Stimulated activated CD4-positive, alpha-beta T cell treated with anti-CD3 and anti-CD28 coated beads, Interleukin-2, amount 100 ng/mL, for 4 hours (primary cell): ENCODE measurements around the gene NYAP2.

Experiments
- DNase-seq: peaks from one replicate; pipeline ENCODE4 v3.0.0-alpha.2; 2020; ENCODE audit warnings: low read depth

The NYAP2 gene

DNA sequence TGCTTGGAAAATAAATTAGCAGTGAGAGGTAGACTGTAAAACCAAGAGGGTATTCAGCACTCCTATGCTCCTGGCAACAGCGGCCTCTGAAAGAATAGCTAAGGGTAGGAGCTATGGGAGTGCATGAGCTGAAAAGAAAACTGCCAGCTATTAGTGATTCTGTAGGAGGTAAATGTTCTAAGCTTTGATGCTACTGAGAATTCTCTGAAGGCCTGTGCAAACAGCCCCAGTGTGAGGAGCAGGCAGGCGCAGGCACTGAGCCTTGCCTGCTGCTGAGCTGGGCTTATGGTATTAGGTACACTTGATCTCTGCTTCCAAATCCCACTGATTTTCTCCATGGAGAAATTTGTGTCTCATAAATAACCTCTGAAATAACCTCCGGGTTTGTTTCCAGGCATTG lies 86.7 kb downstream of the NYAP2 start:
- no peak for DNase-seq

DNA sequence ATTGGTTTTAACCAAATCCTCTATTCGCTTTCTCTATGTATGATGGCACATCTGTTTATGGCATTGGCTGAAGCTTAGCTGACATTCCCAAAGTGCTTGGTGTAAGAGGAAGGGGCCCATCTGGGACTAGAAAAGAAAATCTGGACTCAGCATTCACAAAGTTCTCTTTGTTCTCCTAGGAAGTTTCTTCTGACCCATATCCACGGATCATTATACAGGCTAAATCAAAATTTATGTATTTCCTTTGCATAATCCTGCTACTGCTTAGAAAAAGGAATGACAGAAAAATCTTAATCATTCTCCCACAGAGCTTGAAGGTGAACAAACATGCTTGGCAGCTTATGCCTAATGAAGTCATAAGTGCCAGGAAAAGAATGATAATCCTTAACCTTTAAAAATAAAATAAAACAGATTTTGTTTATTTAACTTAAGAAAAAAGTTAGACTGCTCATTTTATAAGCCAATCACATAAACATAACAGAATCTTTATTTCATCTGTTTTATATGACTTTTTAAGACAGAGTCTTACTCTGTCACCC lies 88.4 kb downstream of the NYAP2 start:
- DNase-seq = no peak

DNA sequence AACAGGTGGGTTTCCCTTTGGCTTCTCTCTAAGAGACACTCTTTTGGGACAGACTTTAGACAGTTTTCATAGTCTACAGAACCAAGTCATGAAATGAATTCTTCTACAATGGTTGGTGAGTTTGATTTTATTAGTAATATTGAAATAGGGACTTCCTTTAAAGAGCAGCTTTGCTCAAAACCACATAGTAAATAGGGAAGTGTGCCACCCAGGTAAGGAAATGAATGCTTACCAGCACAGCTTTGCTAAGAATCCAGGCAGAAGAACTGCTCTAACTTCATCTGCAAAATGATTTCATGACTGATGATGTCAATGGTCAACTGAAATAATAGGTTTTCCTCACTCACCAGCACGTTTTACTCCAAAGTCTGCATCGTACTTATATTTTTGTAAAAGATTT lies 89.2 kb downstream of the NYAP2 start:
- DNase-seq = no peak

DNA sequence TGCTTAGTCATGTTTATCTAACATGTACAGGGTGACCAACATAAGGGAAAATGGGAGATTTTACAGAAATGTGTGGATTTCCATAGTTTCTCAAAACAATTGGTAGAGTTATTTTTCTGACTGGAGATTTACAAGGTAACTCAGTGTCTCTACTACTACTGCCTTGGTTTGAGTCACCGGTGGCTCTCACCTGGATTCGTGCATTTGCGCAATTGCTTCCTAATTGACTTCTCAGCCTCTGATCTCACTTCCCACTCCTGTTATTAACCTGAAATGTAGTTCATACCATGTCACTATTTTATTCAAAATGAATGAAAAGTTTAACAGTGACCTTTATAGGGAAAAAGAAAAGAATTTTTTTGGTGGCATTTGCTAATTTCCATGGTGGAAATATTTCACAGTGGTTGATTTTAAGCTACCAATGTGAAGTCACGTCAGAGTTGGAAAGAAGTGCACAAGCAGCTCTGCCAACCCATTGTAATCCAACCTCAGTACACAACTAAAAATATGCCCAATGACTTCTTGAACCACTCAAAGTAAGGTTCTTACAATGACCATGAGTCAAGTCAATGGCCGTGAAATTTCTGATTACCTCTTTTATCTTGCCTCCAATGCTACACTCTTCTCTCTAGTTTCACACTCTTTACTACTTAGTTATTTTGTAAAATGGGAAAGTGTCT lies 94.0 kb downstream of the NYAP2 start:
- DNase-seq = no peak

DNA sequence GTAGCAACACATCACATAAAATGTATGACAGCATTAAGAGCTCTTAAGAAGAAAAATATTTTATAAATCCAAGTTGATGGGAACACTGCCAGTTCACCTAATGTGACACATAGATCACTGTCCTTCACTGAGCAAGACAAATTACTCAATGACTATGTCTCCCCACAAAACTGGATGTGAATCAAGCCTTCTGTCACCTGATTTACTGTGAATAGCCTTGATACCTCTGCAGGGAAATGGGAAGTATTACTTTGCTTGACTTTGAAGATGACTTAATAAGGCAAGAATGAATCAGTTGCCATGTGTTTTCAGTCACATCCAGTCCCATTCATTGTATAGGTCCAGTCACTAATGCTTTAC lies 94.6 kb downstream of the NYAP2 start:
- DNase-seq = no peak

DNA sequence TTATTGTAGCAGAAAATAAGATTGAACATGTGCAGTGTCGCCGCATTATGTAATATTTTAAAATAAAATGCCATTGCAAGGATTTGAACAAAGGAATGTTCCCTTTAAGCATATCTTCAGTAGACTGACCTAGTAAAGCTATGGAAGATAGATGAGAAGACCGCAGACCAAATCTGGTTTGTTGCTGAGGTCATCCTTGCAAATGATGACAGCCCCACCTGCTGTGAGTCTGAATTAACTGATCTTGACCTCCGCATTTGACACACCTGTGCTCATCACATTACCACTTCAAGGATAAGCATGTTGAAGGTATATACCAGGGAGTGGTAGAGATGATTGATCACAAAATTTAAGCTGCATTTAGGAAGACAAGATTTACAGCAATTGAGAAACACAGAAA lies 96.2 kb downstream of the NYAP2 start:
- DNase-seq = no peak

DNA sequence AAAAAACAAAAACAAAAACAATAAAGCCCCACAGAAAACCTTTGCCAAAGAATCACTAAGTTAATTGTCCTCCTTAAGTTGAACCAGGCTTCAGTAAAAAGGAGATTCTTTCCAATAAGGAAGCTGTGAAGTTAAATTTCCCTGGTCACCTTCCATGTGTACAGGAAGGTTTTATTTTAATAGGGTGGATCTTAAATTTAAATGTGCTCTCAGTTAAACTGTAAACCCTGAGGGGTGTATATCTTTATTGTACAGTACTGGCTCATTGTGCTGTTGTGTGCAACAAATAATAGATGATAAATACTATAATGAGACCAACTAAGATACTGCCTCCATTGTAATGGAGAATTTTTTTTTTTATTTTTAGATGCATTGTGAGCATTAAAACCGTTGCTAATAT lies 97.1 kb downstream of the NYAP2 start:
- DNase-seq = no peak

DNA sequence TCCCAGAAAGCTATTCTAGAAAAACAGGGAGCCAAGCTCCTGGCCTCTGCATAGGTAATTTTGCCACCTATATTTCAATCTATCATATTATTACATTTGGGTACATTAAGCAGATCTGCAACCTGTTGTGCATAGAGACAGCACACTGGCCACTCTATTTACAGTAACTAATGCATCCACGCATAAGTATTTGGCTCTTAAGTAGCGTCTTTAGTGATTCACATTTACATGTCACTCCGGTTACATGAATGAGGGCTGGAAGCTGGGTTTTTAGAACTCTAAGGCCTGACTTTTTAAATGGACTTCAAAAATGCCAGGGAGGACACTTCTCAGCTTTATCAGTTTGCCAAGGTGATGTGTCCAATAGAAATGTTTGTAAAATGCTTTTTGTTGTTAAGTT lies 97.7 kb downstream of the NYAP2 start:
- DNase-seq = no peak

DNA sequence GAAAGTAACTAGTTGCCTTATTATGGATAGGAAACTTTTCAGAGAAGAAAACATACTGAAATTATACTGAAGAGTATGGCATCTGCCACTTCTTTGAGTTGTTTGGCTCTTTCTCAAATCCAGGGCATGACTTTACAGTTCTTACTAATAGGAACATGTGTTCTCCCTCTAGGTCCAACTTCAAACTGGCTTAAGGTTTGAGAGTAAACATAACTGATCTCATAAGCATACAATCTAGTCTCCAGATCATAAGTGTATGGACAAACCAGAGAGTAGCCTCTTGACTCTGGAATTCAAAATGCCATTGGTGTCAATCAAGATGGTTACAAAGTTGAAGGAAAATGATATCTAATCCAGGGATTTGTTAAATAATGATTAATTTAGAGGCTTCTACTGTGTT lies 101.5 kb downstream of the NYAP2 start:
- DNase-seq = no peak

DNA sequence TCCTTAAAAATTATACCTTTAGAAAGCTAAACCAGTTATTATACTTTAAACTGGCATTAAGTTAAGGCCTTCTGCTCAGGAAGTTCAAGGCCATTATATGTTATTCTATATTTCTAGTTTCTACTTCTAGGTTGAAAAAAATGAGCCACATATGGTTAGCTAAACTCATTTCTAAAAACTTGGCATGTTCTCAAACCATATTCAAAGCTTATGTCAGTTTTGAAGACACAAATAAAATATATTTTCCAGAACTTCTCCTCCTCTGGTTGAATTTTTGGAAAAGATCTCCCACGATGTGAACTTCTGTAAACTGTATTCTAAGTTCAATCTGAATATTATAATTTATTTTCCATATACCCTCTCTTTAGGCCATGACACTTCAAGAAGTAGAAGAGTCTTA lies 103.5 kb downstream of the NYAP2 start:
- no peak for DNase-seq

DNA sequence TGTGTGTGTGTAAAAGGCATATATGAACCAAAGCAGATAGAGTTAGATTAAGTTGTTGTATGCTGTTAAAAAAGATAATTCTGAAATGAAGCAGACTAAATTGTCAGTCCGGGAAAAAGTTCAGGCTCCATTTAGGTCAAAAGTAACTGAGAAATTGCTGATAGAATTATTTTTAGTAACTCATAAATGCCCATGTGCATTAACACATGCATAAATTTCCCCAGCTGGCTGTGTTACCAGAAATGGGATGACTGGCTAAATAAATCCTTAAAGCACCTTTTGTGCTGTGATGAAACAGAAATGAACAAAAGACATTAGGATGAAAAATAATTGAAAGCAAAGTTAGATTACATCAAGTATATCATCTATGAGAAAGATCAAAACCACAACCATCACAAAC lies 111.3 kb downstream of the NYAP2 start:
- DNase-seq = no peak

DNA sequence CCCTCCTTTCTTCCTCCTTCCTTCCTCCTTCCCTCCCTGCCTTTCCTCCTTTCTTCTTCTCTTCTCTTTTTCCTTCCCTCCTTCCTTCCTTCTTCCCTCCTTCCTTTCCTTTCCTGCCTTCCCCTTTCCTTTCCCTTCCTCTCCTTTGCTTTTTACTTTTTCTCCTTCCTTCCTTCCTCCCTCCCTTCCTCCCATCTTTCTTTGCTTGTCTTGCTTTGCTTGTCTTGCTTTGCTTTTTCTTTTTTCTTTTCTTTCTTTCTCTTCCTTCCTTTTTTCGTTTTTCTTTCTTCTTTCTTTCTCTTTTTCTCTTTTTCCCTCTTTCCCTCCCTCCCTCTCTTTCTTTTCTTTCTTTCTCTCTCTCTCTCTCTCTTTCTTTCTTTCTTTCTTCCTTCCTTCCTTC lies 113.0 kb downstream of the NYAP2 start:
- DNase-seq = no peak

DNA sequence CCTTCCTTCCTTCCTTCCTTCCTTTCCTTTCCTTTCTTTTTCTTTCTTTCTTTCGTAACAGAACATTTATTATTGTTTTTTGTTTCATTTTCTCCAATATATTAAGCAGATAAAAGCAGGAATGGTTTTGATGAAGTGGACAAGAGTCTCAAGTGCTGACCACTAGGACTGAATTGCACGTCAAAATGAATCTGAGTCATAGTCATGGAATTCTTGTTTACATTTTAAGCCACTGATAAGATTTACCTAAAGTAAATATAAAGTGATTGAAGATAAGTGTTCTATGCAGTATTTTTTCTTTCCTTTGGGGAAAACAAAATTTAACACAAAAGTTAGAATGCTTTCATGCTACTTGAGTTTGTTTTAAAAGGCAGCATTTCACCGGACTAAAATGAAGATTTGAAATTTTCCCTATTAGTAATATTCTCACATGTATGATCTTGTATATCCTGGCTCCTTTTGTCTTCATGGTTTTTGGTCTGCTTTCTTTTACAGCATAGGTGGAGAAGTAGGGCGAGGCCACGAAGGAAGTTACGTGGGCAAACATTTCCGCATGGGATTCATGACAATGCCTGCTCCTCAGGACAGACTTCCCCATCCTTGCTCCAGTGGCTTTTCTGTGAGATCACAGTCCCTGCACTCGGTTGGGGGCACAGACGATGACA lies 113.5 kb downstream of the NYAP2 start:
- DNase-seq = no peak

DNA sequence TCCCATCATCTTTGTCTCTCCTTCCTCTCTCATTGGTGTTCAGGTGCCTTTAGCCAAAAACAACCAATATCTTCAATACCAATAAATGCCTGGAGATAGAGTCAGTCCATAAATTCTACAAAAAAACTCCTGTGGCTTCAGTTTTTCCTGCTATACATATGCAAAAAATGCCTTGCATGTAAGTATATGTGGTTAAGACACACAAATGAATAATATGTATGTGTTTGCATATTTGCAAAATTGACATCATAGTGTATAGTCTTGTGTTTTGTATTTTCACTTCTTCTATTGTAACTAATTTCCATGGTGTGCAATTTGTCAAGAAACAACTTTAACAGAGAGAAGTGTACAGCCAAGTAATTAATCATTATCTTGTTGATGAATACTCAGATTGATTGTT lies 115.5 kb downstream of the NYAP2 start:
- DNase-seq = no peak

DNA sequence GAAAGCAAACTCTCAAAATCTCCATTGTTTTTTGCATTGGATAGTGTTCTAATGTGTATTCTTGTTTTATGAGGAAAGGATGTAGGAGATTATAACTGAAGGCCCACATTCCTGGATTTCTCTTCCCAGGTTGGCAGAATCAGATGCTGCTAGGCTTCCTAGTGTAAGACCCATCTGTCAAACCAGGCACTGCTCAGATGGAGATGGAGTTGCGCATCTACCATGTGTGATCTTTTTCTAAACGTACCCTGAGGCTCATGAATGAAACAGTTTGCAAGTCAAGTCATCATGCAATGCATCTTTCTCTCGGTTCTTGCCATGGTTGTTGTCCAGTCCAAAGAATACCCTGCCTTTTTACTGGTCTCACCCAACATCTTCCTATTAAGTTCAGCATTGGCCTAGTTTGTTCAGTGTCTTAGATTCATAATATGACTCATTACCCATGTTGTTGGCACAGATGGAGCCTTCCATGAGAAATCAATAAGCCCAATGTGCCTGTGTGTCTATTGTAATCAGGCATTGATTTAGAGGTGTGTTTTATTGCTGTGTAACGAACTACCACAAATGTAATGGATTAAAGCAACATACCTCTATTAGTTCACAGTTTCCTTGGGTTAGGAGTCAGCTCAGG lies 127.4 kb downstream of the NYAP2 start:
- DNase-seq = no peak

DNA sequence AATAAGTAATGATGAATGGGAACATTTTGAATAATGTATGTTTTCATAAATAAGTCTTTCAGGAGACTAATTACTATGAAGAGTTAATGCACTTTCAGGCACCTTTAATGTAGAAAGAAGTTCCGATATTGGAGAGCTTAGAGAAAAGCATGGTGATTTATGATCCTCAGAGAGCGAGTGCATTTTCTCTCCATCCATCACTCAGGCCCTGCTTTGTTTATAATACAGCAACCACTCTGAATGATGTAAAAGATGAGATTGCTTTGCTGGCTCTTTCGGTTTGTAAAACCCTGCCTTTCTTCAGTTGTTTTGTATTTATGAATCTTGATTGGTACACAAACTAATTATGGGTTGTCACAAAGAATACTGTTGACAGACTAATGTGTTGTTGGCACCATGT lies 132.0 kb downstream of the NYAP2 start:
- DNase-seq = no peak

DNA sequence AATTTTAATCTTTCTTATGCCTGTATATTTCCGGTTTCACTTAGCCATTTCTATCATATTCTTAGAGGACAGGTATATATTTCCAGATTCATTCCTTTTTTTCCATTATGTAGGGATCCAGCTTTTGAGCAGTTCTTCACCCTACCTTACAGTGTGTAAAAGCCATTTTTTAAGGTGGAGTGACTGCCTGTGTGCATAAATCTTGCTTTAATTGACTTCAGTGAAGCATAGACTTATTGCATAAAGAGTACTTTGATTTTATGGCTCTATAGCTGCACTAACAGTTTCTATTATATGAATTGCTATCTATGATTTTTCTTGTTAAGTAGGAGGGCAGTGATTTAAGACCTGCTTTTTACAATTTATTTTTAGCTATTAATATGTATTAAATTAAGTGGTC lies 132.6 kb downstream of the NYAP2 start:
- DNase-seq = no peak

DNA sequence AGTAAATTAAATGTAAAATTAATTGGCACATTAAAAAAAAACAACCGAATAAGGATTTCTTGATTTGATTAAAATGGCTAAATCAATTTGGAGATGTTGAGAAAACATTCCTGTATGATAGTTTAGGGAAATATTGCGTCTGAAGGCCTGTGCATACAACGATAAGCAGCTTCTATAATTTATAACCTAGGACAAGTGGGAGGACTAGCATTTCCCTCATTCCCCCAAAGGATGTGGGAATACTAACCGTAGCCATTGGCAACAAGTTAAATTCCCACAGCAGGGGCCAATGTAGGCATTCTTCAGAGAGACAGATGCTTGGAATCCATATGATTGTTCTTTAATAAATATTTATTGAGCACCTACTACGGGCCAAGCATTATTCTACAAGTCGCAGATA lies 134.5 kb downstream of the NYAP2 start:
- no peak for DNase-seq

DNA sequence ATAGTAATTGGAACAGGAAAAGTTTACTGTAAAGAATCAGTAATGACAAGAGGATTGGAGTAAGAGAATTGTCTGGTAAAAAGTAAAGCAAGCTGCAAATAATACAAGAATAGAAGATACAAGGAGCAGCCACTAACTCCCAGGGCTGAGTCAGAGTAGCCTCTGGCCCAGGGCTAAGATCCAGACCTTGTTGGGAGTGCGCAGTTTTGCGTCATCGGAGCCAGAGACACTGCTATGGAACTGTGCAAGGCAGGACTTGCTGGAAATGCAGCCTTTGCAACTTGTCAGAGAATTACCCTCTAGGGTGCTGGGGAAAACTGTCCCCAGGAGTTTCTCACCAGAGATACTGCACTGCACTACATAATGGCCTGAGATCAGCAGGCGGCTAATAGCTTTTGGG lies 135.2 kb downstream of the NYAP2 start:
- no peak for DNase-seq

DNA sequence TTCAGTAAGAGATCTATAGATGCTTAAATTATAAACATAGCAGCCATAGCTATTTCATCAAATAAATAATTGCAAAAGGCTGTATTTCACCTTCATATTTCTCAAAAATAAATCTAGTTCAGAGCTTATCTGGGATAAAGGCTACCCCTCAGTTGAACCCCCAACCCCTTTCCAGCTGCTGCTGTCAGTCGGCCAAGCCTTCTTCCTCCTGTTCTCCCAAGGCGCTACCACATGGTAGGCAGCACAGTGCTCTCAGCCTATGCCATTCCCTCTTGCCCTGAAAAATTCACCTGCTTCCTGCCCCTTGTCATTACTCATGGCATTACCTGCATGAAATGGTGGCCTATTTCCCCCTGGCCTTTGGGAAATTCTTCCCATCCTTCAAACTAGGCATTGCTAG lies 136.5 kb downstream of the NYAP2 start:
- DNase-seq = no peak

DNA sequence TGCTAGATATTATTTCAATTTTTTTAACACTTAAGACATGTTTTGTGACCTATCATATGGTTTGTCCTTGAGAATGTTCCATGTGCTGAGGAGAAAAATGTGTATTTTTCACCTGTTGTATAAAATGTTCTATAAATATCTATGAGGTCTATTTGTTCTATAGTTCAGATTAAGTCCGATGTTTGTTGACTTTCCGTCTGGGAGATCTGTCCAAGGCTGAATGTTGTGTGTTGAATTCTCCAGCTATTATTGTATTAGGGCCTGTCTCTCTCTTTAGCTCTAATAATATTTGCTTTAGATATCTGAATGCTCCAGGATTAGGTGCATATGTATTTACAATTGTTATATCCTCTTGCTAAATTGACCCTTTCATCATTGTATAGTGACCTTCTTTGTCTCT lies 144.1 kb downstream of the NYAP2 start:
- DNase-seq = no peak

DNA sequence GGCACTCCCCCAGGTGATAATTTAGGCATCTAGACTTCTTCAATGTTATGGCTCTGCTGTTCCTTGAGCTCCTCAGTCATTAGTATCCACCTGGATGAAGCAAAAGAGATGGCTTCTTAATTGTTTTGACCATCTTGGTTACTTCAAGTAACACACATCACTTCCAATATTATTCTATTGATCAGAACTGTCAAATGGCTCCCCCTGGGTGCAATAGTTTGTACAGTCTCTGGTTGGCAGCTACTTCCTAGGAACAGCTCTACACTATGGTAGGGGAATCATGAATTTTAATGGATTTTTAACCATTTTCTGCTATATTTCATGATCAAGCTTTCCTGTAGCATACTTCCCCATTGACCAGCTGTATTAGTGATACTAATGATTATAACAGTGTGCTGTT lies 157.0 kb downstream of the NYAP2 start:
- DNase-seq = no peak

DNA sequence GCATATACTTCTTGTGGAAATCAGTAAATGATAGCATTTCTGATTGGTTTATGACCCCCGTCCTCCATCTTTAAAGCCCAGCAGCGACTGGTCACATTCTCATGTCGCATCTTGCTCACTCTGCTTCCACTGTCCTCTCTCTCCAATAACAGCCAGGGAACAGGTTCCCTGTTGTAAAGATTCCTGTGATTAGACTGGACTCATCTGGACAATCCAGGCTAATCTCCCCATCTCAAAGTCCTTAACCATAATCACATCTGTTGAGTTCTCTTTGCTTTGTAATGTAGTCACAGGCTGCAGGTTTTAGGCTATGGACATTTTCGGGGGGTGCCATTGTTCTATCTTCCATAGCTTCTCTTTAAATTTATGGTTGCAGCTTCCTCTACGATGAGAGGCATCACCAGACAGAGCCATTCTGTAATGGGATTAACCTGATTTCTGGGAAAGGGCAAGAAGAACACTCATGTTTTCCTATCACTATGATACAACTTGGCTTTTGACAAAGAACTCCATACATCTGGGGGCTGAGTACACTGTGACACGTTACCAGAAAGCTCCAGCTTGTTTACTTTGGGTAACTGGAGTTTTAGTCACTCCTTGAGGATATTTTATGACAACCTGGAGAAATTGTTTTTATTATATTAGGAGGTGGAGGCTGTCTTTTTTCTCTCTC lies 159.0 kb downstream of the NYAP2 start:
- no peak for DNase-seq
